WTC11 (cell line): ENCODE results near the gene SGPL1. TPM values are rescaled to one million over a fixed set of nuclear protein-coding genes. Genes with fewer than 3 reads are reported as not detected.
"Not testable (repeated sequence)": the region's sequence is repeated elsewhere in the genome, so short reads cannot be mapped to it uniquely, and the experiment has no call there.

Source experiments
- ATAC-seq: fragments of 200-7000 bp; cut with Tn5 transposase; 2 replicates; pipeline ENCODE4 v1.10.0; 2021; ENCODE audit warnings: mild to moderate bottlenecking, moderate library complexity
- CTCF ChIA-PET: fragments of 300-600 bp; sonication (Branson Sonifier 250); formaldehyde crosslinking; loops from one replicate; lab custom pipeline; 2021; ENCODE audit warnings: antibody characterized with exemption; lab: Charles Lee
- POLR2A ChIA-PET: fragments of 350-600 bp; sonication (Branson Sonifier 250); formaldehyde crosslinking; loops from one replicate; lab custom pipeline; 2021; ENCODE audit warnings: antibody characterized with exemption; lab: Charles Lee
- DNase-seq: peaks from one replicate; pipeline ENCODE4 v3.0.0; 2021; ENCODE audit warnings: low spot score
- H3K27ac Mint-ChIP-seq: 2 replicates; pipeline ENCODE4 v1.8.0; 2021; ENCODE audit warnings: mixed read lengths
- H3K27me3 Mint-ChIP-seq: 2 replicates; pipeline ENCODE4 v1.8.0; 2021; ENCODE audit warnings: low read depth, mild to moderate bottlenecking, moderate library complexity, mixed read lengths
- H3K36me3 Mint-ChIP-seq: 2 replicates; pipeline ENCODE4 v1.8.0; 2021; ENCODE audit warnings: mixed read lengths
- H3K4me1 Mint-ChIP-seq: 2 replicates; pipeline ENCODE4 v1.8.0; 2022; ENCODE audit warnings: mixed read lengths
- H3K4me3 Mint-ChIP-seq: 2 replicates; pipeline ENCODE4 v1.8.0; 2021; ENCODE audit warnings: mild to moderate bottlenecking, moderate library complexity, mixed read lengths
- H3K9me3 Mint-ChIP-seq: 2 replicates; pipeline ENCODE4 v1.8.0; 2021; ENCODE audit warnings: mixed read lengths
- ATF1 ChIP-seq: sonication (generic); formaldehyde crosslinking; IDR thresholded peaks from 2 replicates; pipeline ENCODE4 v1.8.1; 2023; ENCODE audit warnings: mild to moderate bottlenecking, moderate library complexity, missing genetic modification reagents
- ATF6 ChIP-seq: sonication (generic); formaldehyde crosslinking; IDR thresholded peaks from 2 replicates; pipeline ENCODE4 v1.8.1; 2023; ENCODE audit warnings: mild to moderate bottlenecking, missing genetic modification reagents
- CTCF ChIP-seq: fragments of 200-600 bp; IDR thresholded peaks from 2 replicates; pipeline ENCODE4 v1.8.0; 2022; ENCODE audit warnings: antibody characterized with exemption
- FOXJ3 ChIP-seq: sonication (generic); formaldehyde crosslinking; IDR thresholded peaks from 2 replicates; pipeline ENCODE4 v1.9.0; 2021; ENCODE audit warnings: missing genetic modification reagents, mild to moderate bottlenecking, borderline replicate concordance
- GRHL2 ChIP-seq: fragments of 250-450 bp; sonication (Bioruptor Pico); IDR thresholded peaks from 2 replicates; pipeline ENCODE4 v1.8.0; 2022; ENCODE audit warnings: mild to moderate bottlenecking, moderate library complexity; ENCODE audit not compliant: insufficient replicate concordance, severe bottlenecking
- JUN ChIP-seq: sonication (generic); formaldehyde crosslinking; IDR thresholded peaks from 2 replicates; pipeline ENCODE4 v1.8.0; 2023; ENCODE audit warnings: mild to moderate bottlenecking, missing genetic modification reagents
- SOX15 ChIP-seq: fragments of 250-450 bp; sonication (Bioruptor Pico); IDR thresholded peaks from 2 replicates; pipeline ENCODE4 v1.9.0; 2021; ENCODE audit warnings: mild to moderate bottlenecking
- TEAD1 ChIP-seq: sonication (generic); formaldehyde crosslinking; IDR thresholded peaks from 2 replicates; pipeline ENCODE4 v1.8.0; 2022; ENCODE audit warnings: mild to moderate bottlenecking, missing genetic modification reagents
- TEAD4 ChIP-seq: sonication (generic); formaldehyde crosslinking; IDR thresholded peaks from 2 replicates; pipeline ENCODE4 v1.8.0; 2022; ENCODE audit warnings: mild to moderate bottlenecking, missing genetic modification reagents
- TP53 ChIP-seq: sonication (generic); formaldehyde crosslinking; IDR thresholded peaks from 2 replicates; pipeline ENCODE4 v1.8.1; 2023; ENCODE audit warnings: mild to moderate bottlenecking, missing genetic modification reagents
- ZMAT4 ChIP-seq: fragments of 250-450 bp; sonication (Bioruptor Pico); IDR thresholded peaks from 2 replicates; pipeline ENCODE4 v1.9.0; 2021; ENCODE audit warnings: mild to moderate bottlenecking
- total RNA-seq: library from RNA; stranded (reverse); gene quantifications from 3 replicates; pipeline ENCODE4 v1.2.3, GENCODE V29; 2021

SGPL1 gene
- total RNA-seq, 1 experiment from 2014 or later: 44.6 TPM

- H3K27ac Mint-ChIP-seq: peak overlapping the region; percentile 14; the same call in 1 of the 2 replicates
- no peak overlapping the region for H3K4me3 Mint-ChIP-seq
- ChIA-PET POLR2A (no interaction called here), CTCF (interaction anchor here (0.7 kb wide), 1 partner anchor 108 kb away, joined by 3 read pairs; no protein-coding TSS in a partner anchor)
- ATAC-seq (no peak), DNase-seq (no peak)
- peaks cover 32% of the 10 kb centered on the region for H3K36me3 Mint-ChIP-seq
- TF ChIP-seq CTCF (no peak), ZMAT4 (CRISPR knock-in tag) (no peak), ATF6 (CRISPR knock-in tag) (no peak), FOXJ3 (CRISPR knock-in tag) (no peak), ATF1 (no peak), SOX15 (CRISPR knock-in tag) (no peak), JUN (CRISPR knock-in tag) (no peak), TEAD1 (CRISPR knock-in tag) (no peak)
- H3K4me1 Mint-ChIP-seq: no peaks in the 10 kb centered on the region
- no peaks in the 10 kb centered on the region for H3K27me3 Mint-ChIP-seq
- no peaks in the 10 kb centered on the region for H3K9me3 Mint-ChIP-seq
These were observed 37.7 kb downstream of the SGPL1 start for GRCh38 chr10:70853457-70853856.

GRCh38 chr10:70856454-70856853 lies 40.7 kb downstream of the SGPL1 start:
- no peak for ATAC-seq
- TF ChIP-seq TP53 (CRISPR knock-in tag): no peak
- DNase-seq: no peak
- no peak overlapping the region for H3K27ac Mint-ChIP-seq
- H3K9me3 Mint-ChIP-seq: peaks cover 5% of the 10 kb centered on the region; the same call in 1 of the 2 replicates
- peaks cover 53% of the 10 kb centered on the region for H3K36me3 Mint-ChIP-seq
- CTCF ChIA-PET: no interaction called here
- no peaks in the 10 kb centered on the region for H3K4me1 Mint-ChIP-seq
- H3K27me3 Mint-ChIP-seq: no peaks in the 10 kb centered on the region
- H3K4me3 Mint-ChIP-seq: no peak overlapping the region
- POLR2A ChIA-PET: no interaction called here

- Mint-ChIP-seq H3K9me3 (peaks cover 5% of the 10 kb centered on the region; the same call in 1 of the 2 replicates), H3K27ac (no peak overlapping the region), H3K4me3 (no peak overlapping the region), H3K36me3 (peaks cover 62% of the 10 kb centered on the region), H3K27me3 (no peaks in the 10 kb centered on the region), H3K4me1 (no peaks in the 10 kb centered on the region)
- ATAC-seq (no peak), DNase-seq (no peak)
- TF ChIP-seq TEAD4 (CRISPR knock-in tag) (no peak), GRHL2 (CRISPR knock-in tag) (no peak)
- ChIA-PET CTCF (no interaction called here), POLR2A (no interaction called here)
These were observed 43.0 kb downstream of the SGPL1 start for GRCh38 chr10:70858759-70859158.

- H3K9me3 Mint-ChIP-seq, H3K27ac Mint-ChIP-seq, H3K27me3 Mint-ChIP-seq, CTCF ChIA-PET, DNase-seq, POLR2A ChIA-PET, H3K4me3 Mint-ChIP-seq, ATAC-seq: not testable (repeated sequence)
- peaks cover 53% of the 10 kb centered on the region for H3K36me3 Mint-ChIP-seq
- H3K4me1 Mint-ChIP-seq: peaks cover 19% of the 10 kb centered on the region
These were observed 45.9 kb downstream of the SGPL1 start for GRCh38 chr10:70861495-70862197.
